Fibroblast of lung (primary cell): ENCODE measurements around the gene MRAS.

Source experiments
- EZH2 ChIP-seq: IDR thresholded peaks from 2 replicates; pipeline ENCODE4 v1.5.1; 2012; ENCODE audit warnings: low read length, control low read depth, mild to moderate bottlenecking; ENCODE audit errors: missing control alignments
- TF ChIP-seq, protein P1 (sequence below), 2 donors: IDR thresholded peaks in 1 of 2; conservative IDR thresholded peaks in 1 of 2; 1 replicate in 1 of 2; 2 replicates in 1 of 2; pipeline ENCODE4 v1.5.1; 2011 to 2012; ENCODE audit warnings: low read length in 2 of 2, control low read depth in 1 of 2, inconsistent platforms in 1 of 2, low read depth in 1 of 2, mild to moderate bottlenecking in 1 of 2

DNA sequence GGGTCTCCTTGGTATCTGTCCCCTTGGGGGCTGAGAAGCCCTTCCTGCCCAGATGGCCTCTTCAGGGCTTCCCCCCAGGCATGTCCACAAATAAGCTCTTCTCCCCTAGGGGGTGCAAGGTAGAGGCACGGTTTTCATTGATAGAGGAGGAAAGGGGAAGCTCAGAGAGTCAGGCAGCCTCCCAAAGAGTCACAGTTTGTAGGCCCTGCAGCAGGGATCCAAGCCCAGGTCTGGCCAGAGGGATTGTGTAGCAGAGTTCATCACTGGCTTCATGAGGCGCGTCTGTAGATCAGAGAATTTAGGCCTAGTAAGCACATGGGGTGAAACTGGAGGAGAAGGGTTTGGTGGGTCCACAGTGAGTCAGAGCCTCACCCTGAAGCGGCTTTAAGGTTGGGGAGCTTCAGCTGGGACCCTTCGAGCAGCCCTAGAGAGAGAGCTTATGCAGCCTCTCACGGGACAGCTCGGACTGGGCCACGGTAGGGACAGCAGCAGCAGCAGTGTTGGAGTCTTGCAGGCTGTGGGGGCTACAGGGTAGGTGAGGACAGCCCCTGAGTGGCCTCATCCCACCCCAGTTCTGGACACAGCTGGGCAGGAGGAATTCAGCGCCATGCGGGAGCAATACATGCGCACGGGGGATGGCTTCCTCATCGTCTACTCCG lies 48.5 kb downstream of the MRAS start:
- TF ChIP-seq, protein P1, sequence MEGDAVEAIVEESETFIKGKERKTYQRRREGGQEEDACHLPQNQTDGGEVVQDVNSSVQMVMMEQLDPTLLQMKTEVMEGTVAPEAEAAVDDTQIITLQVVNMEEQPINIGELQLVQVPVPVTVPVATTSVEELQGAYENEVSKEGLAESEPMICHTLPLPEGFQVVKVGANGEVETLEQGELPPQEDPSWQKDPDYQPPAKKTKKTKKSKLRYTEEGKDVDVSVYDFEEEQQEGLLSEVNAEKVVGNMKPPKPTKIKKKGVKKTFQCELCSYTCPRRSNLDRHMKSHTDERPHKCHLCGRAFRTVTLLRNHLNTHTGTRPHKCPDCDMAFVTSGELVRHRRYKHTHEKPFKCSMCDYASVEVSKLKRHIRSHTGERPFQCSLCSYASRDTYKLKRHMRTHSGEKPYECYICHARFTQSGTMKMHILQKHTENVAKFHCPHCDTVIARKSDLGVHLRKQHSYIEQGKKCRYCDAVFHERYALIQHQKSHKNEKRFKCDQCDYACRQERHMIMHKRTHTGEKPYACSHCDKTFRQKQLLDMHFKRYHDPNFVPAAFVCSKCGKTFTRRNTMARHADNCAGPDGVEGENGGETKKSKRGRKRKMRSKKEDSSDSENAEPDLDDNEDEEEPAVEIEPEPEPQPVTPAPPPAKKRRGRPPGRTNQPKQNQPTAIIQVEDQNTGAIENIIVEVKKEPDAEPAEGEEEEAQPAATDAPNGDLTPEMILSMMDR (conservative IDR thresholded peaks at IDR 0.05 in 1 of 2, IDR thresholded peaks at IDR 0.05 in 1 of 2; ENCODE audit: low read depth in 1 of 2, low read length in 2 of 2): no peak
- no peak for TF ChIP-seq EZH2
